ENCODE results near the gene COBL.
"Not testable (repeated sequence)": the region's sequence is repeated elsewhere in the genome, so short reads cannot be mapped to it uniquely, and the experiment has no call there.

The COBL gene

DNA sequence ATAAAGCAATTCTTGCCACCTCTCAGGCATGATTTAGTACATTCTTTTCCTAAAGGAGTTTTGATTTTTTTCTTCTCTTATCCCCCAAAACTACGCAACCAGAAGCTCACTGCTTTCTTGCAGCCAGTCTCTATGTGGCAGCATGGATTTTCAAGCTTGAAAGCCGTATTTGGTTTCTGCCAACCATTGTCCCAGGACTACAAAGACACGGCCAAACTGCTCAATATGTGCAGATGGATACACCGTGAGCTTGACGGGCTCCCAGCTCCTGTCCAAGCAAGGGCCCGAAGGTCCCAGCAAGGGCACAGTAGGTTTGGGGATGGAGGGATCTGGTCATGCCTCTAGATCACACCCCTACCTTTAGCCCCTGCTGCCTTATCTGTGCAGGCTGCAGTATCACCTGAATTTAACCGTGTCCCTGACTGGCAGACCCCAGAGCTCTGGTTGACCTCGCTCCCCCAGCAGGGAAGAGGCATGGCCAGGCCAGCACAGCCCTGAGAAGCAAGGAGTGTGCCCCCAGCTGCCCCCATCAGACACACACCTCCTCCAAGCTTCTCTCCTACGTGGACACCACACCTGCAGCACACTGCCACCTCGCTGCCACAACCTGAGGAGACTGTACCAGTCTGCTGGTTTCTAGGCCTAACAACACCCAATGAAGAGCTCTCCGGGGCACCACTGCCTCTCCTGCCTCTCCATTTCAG lies 86.8 kb downstream of the COBL start:
- DNase-seq (ENCODE audit: low spot score), result no peak

DNA sequence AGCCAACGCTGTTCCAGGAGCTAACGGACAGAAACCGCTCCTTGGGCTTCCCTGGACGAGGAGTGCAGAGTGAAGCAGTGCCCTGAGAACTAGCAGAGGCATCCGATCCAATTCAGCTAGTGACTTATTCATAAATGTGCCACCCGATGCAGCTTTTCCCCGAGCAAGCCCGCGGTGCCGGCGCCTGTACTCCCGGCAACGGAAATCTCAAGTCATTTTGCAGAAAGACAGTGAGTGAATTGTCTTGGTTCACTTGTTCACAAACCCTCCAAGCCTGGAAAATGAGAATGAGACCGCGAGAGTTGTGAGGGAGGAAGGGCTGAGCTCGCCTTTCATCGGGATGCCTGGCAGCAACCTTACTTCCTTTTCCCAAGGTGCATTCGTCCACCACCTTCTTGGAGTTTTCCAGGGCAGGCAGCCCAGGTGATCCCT lies 87.5 kb downstream of the COBL start:
- no peak for DNase-seq (ENCODE audit: low spot score)

DNA sequence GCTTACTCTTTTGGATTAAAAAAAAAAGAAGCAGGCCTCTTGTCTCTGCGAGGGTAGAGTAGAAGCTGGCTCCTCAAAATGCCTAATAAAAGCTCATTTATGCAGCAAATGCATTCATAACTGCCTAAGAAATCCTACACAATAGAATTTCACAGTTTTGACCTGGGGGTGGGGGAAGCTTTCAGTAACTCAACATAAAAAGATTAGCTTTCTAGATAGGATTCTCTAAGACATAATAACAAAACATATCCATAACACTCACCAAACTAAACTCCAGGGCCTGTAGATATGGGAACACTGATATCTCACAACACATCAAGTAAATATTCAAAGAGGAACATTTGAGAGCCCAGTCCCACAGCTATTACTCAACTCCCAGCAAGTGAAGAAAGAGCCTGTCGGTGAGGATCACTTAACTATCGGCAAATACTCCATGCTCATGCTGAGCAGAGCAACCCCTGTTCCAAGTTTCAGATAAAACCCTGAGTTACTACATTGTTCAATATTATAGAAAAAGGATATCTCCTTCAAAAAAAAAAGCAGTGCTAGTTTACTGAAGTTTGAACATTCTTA lies 88.1 kb downstream of the COBL start:
- DNase-seq (ENCODE audit: low spot score), result no peak

DNA sequence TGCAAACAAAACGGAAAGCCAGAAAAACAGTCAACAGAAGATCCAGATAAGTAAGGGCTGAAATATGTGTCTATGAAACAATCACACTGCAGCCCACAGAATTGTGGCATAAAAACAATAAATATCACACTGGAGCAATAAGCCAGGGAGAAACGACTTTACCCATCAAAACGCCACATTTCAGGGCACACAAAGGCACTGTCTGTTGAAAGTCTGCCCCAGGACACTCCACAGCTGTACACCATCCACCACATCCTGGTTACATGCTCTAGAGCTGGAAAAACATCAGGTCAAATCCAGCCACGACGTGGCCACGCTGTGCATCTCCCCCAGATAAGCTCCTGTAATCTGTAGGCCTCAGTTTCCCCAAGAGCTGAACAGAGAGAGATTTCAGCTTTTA lies 88.7 kb downstream of the COBL start:
- no peak for DNase-seq (ENCODE audit: low spot score)

DNA sequence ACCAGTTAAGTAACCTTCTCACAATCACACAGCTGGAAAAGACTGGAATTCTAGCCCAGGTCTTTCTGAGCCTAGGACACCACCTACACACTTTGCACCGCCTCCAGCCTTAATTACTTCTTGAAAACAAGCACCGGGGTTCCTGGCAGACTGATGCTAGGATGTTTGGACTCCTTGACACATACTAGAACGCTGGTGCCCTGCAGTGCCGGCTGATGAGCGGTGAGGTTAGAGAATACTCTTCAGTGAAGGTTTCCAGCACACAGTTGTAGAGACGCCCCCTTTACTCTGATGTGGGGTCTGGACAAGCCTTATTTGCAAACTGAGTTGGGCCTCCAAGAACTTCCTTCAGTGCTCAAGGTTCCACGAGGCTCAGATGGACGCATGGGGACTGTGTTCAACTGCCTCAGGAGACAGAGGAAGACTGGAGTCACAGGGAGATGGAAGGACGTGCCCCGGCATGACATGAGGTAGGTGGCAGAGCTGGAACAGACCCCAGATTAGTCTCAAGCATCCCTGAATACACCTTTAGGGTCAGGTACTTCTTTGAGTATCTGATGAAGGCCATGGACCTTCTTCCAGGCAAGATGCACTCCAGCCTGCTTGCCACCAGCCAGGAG lies 89.6 kb downstream of the COBL start:
- no peak for DNase-seq (ENCODE audit: low spot score)

DNA sequence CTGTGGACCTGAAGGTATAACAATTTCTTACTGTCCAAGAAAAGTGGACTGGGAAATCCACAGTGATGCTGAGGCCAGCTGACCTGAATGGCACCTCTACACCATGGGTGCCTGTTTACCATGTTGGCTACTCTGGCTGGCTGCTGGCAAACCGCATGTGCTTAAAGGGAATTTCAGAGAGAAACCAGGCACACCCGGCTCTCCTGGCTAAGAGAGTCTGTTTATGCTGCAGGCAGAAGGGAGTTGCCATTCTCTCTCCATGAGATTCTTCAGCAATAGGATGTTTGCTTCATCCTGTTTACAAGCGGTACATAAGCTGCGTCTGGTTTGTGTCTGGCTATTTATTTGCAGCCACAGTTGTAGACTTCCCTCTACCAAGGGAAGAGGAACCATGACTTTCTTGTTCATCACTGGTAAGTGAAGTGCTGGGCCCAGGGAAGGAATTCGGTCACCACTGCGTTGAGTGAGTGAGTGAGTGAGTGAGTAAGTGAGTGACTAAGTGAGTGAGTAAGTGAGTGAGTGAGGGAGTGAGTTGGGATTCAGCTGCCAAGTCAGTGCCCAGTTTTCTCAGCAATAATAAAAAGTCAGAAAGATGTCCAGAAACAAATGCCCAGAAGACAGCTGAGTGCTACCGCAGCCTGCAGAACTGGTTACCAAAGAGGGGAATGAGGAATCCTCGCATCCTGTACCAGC lies 90.4 kb downstream of the COBL start:
- no peak for DNase-seq (ENCODE audit: low spot score)

DNA sequence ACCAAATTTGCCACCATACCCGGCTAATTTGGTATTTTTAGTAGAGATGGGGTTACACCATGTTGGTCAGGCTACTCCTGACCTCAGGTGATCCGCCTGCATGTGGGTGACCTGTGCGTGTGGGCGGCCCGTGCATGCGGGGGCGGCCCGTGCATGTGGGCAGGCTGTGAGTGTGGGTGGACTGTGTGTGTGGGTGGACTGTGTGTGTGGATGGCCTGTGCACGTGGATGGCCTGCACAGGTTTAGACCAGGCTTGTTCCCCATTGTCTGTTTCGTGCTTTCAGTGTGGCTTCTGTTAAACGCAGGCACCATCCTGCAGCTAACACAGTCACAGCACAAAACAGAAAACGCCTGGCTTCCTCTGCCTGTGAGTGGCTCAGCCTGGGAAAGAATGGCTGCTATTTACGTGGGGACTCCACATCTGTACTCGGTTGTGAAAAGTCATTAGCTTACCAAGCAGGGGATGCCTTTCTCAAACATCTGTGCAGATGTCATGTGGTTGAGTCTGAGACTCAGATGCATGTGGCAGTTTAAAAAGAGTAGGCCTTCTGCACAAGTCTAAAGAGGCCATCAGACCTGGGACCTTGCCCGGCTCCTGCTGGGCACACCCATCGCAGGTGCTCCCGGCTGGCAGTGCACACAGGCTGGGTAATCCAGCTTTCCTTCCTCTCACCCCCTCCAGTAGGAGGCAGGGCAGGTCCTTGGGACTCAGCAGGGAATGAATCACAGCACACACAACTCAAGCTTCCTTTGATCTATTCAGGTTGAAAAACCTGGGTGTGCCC lies 91.6 kb downstream of the COBL start:
- no peak for DNase-seq (ENCODE audit: low spot score)

DNA sequence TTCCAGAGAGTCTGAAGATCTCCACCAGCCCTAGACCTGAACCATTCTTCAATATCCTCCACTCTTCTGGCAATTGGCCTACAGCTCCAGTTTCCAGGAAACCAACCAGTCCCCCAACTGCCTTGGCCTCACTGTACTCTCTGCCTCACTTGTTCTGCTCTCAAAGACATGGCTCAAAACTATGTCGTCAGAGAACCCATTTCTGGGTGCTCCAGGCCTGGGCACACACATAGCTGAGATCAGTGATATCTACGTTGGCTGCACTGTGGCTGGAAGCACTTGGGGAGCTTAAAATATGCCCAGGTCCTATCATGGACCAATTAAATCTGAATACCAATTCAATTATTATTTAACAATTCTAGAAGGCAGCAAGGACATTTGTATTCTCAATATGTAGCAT lies 93.1 kb downstream of the COBL start:
- DNase-seq (ENCODE audit: low spot score), result no peak

DNA sequence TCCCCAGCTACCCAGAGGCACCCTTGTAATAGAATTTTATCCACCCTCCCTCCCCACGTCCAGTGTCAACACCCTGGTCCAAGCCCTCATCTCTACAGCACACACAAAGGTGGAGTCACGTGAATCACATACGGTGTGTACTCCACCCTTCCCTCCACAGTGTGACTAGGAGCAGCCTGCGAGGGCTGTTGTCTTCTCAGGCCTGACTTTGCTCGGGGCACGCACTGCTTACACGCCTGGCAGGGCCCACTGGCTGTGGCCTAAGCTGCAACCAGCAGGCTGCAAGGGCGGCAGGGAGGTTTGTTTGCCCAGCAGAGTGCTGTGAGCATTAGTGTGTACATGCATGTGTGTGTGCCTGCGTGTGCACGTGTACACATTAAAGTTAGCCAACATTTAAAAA lies 93.7 kb downstream of the COBL start:
- no peak for DNase-seq (ENCODE audit: low spot score)

DNA sequence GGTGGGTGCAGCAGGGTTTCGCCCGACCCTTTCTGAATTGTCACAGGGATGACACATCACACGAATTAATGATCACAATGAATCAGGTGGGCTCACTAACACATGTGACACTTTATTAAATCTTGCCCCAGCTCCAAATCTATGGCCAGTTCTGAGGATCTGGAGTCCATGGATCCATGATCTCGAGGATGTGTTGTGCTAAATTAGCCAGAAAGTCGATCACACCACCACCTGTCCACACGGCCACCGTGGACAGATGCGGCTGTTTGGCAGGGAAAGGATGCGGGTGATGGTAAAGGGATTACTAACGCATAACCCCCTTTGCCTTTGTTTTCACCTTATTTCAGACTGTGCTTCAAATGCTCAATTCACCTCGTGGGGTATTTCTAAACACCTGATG lies 96.4 kb downstream of the COBL start:
- no peak for DNase-seq (ENCODE audit: low spot score)

DNA sequence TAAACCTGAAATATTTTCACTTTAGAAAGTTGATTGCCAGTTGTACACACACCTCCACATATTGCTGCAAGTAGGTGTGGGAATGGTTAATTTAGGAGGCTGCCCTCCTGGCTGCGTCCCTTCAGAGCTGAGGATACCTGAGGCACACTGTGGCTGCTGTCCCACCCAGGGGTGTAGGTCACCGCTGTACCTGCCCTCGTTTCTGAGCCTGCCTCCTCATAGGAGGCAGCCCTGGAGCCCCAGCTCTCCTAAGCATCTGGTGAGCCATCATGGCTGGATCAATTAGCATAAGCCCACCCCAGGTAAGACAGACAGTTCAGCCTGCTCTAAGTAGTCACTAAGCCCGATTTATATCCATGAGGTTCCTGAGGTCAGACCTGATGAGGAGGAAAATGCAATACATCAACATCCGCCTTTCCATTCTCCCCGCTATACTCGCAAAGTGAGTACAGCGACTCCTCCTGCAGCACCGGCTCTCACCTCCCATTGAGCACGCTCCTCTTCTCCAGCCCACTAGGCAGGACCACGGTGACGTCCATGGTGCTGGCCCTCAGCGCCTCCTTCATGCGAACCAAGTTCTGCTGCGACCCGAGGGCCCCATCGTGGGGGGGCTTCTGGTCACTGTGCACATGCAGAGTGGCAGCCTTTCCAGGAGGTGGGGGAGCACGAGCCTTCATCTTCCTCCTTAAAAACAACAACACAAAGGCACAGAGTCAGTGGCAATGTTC lies 97.2 kb downstream of the COBL start:
- no peak for DNase-seq (ENCODE audit: low spot score)

DNA sequence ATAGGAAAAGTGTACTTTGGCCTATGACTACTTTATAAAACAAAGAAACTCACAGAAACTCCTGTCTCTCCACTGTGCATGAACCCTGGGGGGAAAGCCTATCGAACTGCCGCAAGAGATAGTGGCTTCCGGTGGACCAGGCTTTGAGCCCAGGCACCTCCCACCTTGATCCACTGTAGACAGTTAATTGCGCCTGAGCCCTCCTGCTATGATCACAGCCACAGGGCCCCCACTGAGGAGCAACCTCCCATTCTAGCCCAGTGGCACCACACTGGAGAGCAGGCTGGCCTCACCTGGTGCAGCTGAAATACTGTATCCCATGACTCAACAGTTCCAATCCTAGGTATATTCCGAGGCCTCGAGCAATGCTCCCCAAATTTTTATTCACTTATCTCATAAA lies 98.8 kb downstream of the COBL start:
- no peak for DNase-seq (ENCODE audit: low spot score)

DNA sequence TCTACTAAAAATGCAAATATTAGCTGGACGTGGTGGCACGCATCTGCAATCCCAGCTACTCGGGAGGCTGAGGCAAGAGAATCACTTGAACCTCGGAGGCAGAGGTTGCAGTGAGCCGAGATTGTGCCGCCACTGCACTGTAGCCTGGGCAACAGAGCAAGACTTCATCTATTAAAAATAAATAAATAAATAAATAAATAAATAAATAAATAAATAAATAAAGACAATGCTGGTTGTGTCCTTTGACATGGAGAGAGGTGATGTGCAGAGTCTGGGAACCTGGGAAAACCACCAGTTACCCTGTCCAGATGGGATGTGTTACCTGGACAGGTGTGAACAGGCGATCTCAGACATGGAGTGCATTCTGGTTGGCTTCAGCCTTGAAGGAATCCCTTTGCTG lies 102.5 kb downstream of the COBL start:
- DNase-seq (ENCODE audit: low spot score), result no peak

DNA sequence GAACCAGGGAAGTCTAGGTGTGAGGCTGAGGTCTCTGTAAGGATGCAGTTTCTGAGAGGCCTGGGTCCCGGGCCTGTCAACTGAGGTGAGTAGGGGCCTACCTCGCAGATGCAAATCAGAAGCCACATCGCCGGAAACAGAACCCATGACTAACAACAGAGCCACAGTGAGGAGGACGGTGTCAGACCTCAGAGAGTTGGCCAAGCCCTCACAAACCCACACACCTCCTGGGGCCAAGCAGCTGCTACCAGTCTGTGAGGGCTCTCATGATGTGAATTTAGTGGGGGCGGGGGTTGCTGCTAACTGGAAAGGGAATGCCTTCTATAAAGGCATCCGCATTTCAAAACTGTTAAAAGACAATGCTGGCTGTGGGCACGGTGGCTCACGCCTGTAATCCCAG lies 103.0 kb downstream of the COBL start:
- no peak for DNase-seq (ENCODE audit: low spot score)

DNA sequence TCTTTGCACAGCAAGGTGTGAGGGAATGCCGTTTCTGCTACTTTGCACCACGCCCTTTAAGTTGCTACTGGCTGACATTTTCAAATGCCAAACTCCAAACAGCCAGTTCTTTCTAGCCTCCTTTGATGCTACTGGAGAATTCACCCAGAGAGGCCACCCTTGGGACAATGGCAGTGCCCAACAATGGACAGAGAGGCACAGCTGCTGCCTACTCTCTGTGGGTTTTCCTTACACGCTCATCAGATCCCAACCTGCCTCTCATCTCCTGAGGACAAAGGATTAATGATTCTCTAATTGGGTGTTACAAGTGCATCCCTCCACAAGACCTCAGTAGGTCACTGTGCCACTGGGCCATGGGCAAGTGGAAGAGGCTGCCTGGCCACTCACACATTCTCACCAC lies 105.8 kb downstream of the COBL start:
- no peak for DNase-seq (ENCODE audit: low spot score)

DNA sequence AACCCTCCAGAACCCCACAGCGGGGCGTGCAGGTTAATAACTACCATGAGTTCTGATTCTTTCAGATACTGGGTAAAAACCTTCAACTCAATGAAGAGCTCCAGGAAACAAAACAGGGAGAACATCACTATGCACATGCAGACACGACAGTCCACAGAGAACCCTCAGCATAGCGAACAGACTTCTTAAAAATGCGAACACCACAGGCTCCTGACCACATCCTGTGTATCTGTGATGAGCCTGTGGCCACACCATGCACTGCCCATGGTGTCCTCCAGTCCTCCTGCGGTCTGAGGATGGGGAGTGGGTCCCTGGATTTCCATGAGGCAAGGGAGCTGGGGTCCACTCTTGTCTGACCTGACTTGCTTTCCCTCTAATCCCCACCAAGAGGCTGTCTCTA lies 107.2 kb downstream of the COBL start:
- no peak for DNase-seq (ENCODE audit: low spot score)

DNA sequence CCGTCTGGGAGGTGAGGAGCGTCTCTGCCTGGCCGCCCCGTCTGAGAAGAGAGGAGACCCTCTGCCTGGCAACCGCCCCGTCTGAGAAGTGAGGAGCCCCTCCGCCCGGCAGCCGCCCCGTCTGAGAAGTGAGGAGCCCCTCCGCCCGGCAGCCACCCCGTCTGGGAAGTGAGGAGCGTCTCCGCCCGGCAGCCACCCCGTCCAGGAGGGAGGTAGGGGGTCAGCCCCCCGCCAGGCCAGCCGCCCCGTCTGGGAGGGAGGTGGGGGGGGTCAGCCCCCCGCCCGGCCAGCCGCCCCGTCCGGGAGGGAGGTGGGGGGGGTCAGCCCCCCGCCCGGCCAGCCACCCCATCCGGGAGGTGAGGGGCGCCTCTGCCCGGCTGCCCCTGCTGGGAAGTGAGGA lies 108.5 kb downstream of the COBL start:
- DNase-seq (ENCODE audit: low spot score), result not testable (repeated sequence)

DNA sequence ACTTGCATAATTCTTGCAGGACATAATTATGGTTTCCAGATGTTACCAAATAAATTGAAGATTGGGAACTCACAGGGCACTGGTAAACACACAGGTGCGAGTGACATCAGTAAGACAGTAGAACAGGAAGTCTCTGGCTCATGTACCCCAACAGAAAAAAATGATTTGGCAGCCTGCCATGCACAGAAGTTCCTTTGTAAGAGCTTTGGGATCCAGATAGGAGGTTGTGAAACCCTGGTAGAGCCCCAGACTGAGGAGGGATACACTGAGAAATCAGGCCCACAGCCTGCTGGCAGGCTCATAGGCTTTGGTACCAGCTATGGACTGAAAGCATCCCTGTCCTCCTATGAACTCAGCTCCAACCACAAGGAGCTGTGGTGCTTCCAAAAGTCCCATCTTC lies 118.0 kb downstream of the COBL start:
- no peak for DNase-seq (ENCODE audit: low spot score)

DNA sequence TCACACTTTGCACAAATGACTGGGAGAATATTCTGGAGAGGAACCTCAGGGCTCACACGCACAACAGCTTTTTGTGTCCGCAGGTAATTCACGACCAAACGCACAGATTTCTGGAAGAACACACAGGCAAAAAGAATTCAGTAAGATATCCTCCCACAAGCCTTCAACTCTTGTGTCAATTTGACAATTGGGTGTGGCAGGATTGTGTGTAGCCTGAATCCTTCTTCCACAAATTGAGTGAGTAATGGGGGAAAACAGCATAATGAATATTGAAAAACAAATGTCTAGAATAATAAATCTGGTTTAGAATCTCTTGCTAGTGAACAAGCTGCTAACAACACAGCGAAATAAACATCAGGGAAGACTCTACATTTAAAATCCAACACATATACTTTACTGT lies 125.6 kb downstream of the COBL start:
- DNase-seq (ENCODE audit: low spot score), result no peak

DNA sequence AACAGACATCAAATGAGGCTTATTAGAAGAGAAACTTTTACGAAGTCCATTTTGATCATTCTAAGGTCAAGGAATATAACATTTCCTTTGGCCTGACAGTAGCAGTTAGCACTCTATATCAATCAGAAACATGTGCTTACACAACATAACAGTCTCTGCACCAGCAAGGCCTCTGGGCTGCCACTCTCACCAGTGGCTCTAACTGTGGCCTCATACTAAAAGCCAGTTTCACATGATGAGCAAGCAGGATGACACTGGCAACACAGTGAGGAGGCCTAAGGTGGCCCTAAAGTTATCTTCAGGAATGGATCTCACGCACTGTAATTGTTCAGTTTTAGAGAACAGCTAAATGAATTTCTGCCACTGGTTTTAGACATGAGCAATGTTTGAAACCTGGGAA lies 126.8 kb downstream of the COBL start:
- DNase-seq (ENCODE audit: low spot score), result no peak

DNA sequence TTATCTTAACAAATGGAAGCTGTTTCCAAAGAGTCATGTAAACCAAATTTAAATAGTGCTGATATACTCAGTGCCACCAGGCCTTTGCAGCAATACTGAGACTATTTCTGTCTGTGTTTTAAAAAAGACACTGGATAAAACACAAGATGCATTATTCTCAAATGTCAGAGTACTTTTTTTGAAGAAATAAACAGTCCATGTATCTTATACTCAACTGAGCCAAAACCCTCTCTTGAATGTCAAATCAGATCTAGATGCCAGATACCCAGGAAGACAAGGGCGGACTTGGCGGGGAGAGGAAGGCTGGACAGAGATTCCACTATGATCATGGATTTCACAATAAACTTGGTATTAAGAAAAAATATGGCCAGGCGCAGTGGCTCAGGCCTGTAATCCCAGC lies 127.6 kb downstream of the COBL start:
- no peak for DNase-seq (ENCODE audit: low spot score)

DNA sequence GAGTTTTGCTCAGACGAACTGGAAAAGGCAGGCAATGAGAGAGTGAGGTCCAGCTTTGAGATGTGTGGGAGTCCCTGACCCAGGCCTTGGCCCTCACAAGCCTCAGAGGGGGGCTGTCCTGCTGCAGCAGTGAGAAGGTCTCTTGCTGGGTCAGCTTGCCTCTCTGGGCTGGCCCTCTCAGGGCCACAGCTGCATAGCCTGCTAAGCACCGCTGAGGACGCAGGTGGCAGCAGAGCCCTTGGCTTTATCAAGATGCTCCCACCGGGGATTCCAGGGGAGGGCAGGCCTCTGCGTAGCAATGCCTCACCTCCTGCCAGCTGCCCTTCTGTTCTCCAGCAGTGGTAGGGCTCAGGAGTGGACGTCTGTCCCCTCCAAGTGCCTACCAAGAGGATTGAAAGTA lies 128.7 kb downstream of the COBL start:
- DNase-seq (ENCODE audit: low spot score), result no peak

Measured in CD4-positive, alpha-beta T cell treated with Interleukin-2 at 100 ng/mL for 4 hours (primary cell).